ENCODE data around the gene EMC7.

The EMC7 gene

DNA sequence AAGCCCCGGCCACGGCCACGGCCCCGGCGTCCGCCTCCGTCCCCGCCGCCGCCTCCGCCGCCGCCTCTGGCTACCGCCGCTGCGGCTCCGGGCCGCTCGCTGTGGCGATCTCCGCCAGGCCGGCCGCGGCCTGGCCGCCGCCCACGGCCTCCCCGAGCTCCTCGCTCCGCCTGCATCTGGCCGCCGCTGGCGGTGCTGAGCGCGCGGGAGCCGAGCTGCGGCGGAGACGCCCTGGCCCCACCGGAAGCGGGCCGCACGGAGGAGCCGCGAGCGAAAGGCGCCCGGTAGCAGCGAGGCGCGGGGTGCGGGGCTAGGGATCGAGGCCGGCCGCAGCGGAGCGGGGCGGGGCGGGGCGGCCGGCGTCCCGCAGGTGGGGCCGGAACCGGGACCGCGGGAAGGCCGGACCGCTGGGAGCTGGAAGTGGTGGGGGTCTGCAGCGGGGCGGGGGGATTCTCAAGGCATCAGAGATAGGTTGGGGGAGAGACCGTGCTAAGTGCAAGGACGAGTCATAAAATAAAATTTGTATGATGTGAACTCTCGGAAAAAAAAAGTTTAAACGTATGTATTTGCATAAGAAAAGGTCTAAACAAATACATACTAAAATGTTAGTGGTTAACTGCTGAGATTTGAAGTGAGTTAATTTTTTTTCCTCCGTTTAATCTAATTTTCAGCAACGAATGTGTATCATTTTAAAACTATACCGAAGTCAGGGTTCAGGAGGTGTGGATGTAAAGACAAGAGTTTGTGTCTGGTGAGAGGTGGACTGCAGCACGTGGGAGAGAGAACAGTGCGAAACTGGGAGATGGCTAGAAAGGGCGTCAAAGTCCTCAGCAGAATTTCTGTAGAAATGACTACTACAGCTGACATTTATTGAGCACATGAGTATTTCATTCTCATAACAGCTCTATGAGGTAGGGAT lies 62.5 kb downstream of the EMC7 start, which contains the start of gene AVEN:
Gene AVEN (minus strand): TSS at position 334 of the 919 bp plus-strand sequence. CDS start 158 bp downstream, at position 176.
- peak in 24 of 56 donors; percentile 21 to 78 (median 50) for DNase-seq

DNA sequence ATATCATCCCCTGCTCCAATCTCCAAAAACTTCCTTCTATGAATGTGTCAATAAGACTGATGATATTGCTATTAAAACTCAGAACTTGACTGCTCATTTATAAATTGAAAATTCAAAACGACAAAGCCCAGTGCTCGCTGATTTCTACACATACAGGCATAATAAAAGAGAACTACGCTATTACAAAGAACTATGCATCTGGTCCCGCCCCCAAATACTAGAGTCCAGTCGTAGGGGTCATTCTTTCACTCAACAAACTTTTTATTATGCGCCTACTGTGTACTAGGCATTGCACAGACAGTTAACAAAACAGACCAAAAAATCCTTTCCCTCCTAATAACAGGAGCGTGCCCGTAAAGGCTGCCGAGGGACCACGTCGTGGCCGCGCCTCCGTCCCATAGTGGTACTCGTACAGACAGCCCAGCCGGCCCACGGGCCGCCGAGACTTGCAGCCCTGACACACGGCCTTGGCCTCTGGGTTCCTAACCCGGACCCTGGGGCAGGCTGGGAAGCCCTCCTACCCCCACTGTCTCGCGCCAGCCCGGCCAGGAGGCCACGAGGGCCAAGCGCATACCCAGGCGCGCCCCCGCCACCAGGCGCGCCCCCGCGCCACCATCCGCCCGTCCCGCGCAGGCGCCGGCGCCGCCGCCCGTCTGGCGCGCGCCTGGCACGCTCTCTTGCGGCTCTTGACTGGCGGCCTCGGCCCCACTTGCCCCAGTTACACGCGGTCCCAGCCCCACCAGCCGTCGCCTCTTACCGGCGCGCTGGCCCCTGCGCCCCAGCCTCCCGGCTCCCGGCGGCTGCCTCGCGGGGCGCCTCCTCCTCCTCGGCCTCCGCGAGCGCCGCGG lies 63.4 kb downstream of the EMC7 start:
- DNase-seq, result peak in 55 of 56 donors; percentile 27 to 86 (median 76)

All from nucleus accumbens (tissue), 56 donors.